ENCODE results near the gene NCOA1.
"Not testable (repeated sequence)": the region's sequence is repeated elsewhere in the genome, so short reads cannot be mapped to it uniquely, and the experiment has no call there.

The NCOA1 gene

GRCh38 chr2:24651643-24652003, 160.6 kb downstream of the NCOA1 start:
- Histone ChIP-seq H3K9me3 (ENCODE audit: low read length) (no peaks in the 10 kb centered on the region), H3K27me3 (ENCODE audit: control insufficient read depth in 1 of 2, insufficient read depth in 2 of 2, low read length in 2 of 2) (no peaks in the 10 kb centered on the region), H3K4me3 (ENCODE audit: low read depth in 1 of 2, low read length in 2 of 2) (no peak overlapping the region), H3K4me1 (ENCODE audit: insufficient read depth, low read length) (no peaks in the 10 kb centered on the region), H3K27ac (ENCODE audit: low read depth, low read length) (no peak overlapping the region), H3K36me3 (ENCODE audit: insufficient read depth, low read length) (no peaks in the 10 kb centered on the region), H3K9ac (ENCODE audit: low read length) (no peak overlapping the region)

- Histone ChIP-seq H3K4me3 (ENCODE audit: low read depth in 1 of 2, low read length in 2 of 2) (no peak overlapping the region), H3K9me3 (ENCODE audit: low read length) (no peaks in the 10 kb centered on the region), H3K9ac (ENCODE audit: low read length) (no peak overlapping the region), H3K27ac (ENCODE audit: low read depth, low read length) (no peak overlapping the region), H3K4me1 (ENCODE audit: insufficient read depth, low read length) (peaks cover 7% of the 10 kb centered on the region), H3K36me3 (ENCODE audit: insufficient read depth, low read length) (no peaks in the 10 kb centered on the region), H3K27me3 (ENCODE audit: control insufficient read depth in 1 of 2, insufficient read depth in 2 of 2, low read length in 2 of 2) (no peaks in the 10 kb centered on the region)
Measured at GRCh38 chr2:24652265-24653182, 161.5 kb downstream of the NCOA1 start.

GRCh38 chr2:24657818-24658217, 166.8 kb downstream of the NCOA1 start:
- Histone ChIP-seq H3K9ac (ENCODE audit: low read length) (no peak overlapping the region), H3K36me3 (ENCODE audit: insufficient read depth, low read length) (peaks cover 4% of the 10 kb centered on the region), H3K9me3 (ENCODE audit: low read length) (no peaks in the 10 kb centered on the region), H3K27ac (ENCODE audit: low read depth, low read length) (no peak overlapping the region), H3K4me1 (ENCODE audit: insufficient read depth, low read length) (peaks cover 21% of the 10 kb centered on the region), H3K4me3 (ENCODE audit: low read depth in 1 of 2, low read length in 2 of 2) (no peak overlapping the region), H3K27me3 (ENCODE audit: control insufficient read depth in 1 of 2, insufficient read depth in 2 of 2, low read length in 2 of 2) (no peaks in the 10 kb centered on the region)

- H3K9ac ChIP-seq (ENCODE audit: low read length) = no peak overlapping the region
- H3K27me3 ChIP-seq (ENCODE audit: control insufficient read depth in 1 of 2, insufficient read depth in 2 of 2, low read length in 2 of 2) = no peaks in the 10 kb centered on the region
- no peaks in the 10 kb centered on the region for H3K9me3 ChIP-seq (ENCODE audit: low read length)
- peaks cover 21% of the 10 kb centered on the region for H3K4me1 ChIP-seq (ENCODE audit: insufficient read depth, low read length)
- H3K27ac ChIP-seq (ENCODE audit: low read depth, low read length) = no peak overlapping the region
- H3K36me3 ChIP-seq (ENCODE audit: insufficient read depth, low read length) = peaks cover 4% of the 10 kb centered on the region
- no peak overlapping the region for H3K4me3 ChIP-seq (ENCODE audit: low read depth in 1 of 2, low read length in 2 of 2)
Measured at GRCh38 chr2:24658531-24659202, 167.6 kb downstream of the NCOA1 start.

- Histone ChIP-seq H3K27ac (ENCODE audit: low read depth, low read length) (no peak overlapping the region), H3K27me3 (ENCODE audit: control insufficient read depth in 1 of 2, insufficient read depth in 2 of 2, low read length in 2 of 2) (no peaks in the 10 kb centered on the region), H3K9me3 (ENCODE audit: low read length) (no peaks in the 10 kb centered on the region)
Measured at GRCh38 chr2:24659862-24660261, 168.8 kb downstream of the NCOA1 start.

GRCh38 chr2:24667542-24667941, 176.5 kb downstream of the NCOA1 start:
- H3K9ac ChIP-seq (ENCODE audit: low read length) = no peak overlapping the region
- no peaks in the 10 kb centered on the region for H3K4me1 ChIP-seq (ENCODE audit: insufficient read depth, low read length)
- H3K27me3 ChIP-seq (ENCODE audit: control insufficient read depth in 1 of 2, insufficient read depth in 2 of 2, low read length in 2 of 2) = no peaks in the 10 kb centered on the region
- no peaks in the 10 kb centered on the region for H3K36me3 ChIP-seq (ENCODE audit: insufficient read depth, low read length)
- no peak overlapping the region for H3K27ac ChIP-seq (ENCODE audit: low read depth, low read length)
- H3K4me3 ChIP-seq (ENCODE audit: low read depth in 1 of 2, low read length in 2 of 2) = no peak overlapping the region
- H3K9me3 ChIP-seq (ENCODE audit: low read length) = no peaks in the 10 kb centered on the region

More at GRCh38 chr2:24659862-24660261, 168.8 kb downstream of the NCOA1 start:
- Histone ChIP-seq H3K4me1 (ENCODE audit: insufficient read depth, low read length) (peaks cover 21% of the 10 kb centered on the region), H3K4me3 (ENCODE audit: low read depth in 1 of 2, low read length in 2 of 2) (no peak overlapping the region), H3K36me3 (ENCODE audit: insufficient read depth, low read length) (peaks cover 4% of the 10 kb centered on the region), H3K9ac (ENCODE audit: low read length) (no peak overlapping the region)

- no peak overlapping the region for H3K27ac ChIP-seq (ENCODE audit: low read depth, low read length)
- no peaks in the 10 kb centered on the region for H3K4me1 ChIP-seq (ENCODE audit: insufficient read depth, low read length)
- H3K36me3 ChIP-seq (ENCODE audit: insufficient read depth, low read length) = no peaks in the 10 kb centered on the region
- no peak overlapping the region for H3K4me3 ChIP-seq (ENCODE audit: low read depth in 1 of 2, low read length in 2 of 2)
- no peaks in the 10 kb centered on the region for H3K27me3 ChIP-seq (ENCODE audit: control insufficient read depth in 1 of 2, insufficient read depth in 2 of 2, low read length in 2 of 2)
- no peaks in the 10 kb centered on the region for H3K9me3 ChIP-seq (ENCODE audit: low read length)
- no peak overlapping the region for H3K9ac ChIP-seq (ENCODE audit: low read length)
Measured at GRCh38 chr2:24671230-24671629, 180.2 kb downstream of the NCOA1 start.

- no peak overlapping the region for H3K27ac ChIP-seq (ENCODE audit: low read depth, low read length)
- no peaks in the 10 kb centered on the region for H3K9me3 ChIP-seq (ENCODE audit: low read length)
- no peaks in the 10 kb centered on the region for H3K27me3 ChIP-seq (ENCODE audit: control insufficient read depth in 1 of 2, insufficient read depth in 2 of 2, low read length in 2 of 2)
- no peak overlapping the region for H3K4me3 ChIP-seq (ENCODE audit: low read depth in 1 of 2, low read length in 2 of 2)
- H3K4me1 ChIP-seq (ENCODE audit: insufficient read depth, low read length) = no peaks in the 10 kb centered on the region
- no peak overlapping the region for H3K9ac ChIP-seq (ENCODE audit: low read length)
- H3K36me3 ChIP-seq (ENCODE audit: insufficient read depth, low read length) = no peaks in the 10 kb centered on the region
Measured at GRCh38 chr2:24672589-24672988, 181.5 kb downstream of the NCOA1 start.

GRCh38 chr2:24675338-24675737, 184.3 kb downstream of the NCOA1 start:
- H3K36me3 ChIP-seq (ENCODE audit: insufficient read depth, low read length) = no peaks in the 10 kb centered on the region
- H3K27ac ChIP-seq (ENCODE audit: low read depth, low read length) = no peak overlapping the region
- H3K9ac ChIP-seq (ENCODE audit: low read length) = no peak overlapping the region
- H3K9me3 ChIP-seq (ENCODE audit: low read length) = no peaks in the 10 kb centered on the region
- no peak overlapping the region for H3K4me3 ChIP-seq (ENCODE audit: low read depth in 1 of 2, low read length in 2 of 2)
- H3K27me3 ChIP-seq (ENCODE audit: control insufficient read depth in 1 of 2, insufficient read depth in 2 of 2, low read length in 2 of 2) = no peaks in the 10 kb centered on the region
- H3K4me1 ChIP-seq (ENCODE audit: insufficient read depth, low read length) = no peaks in the 10 kb centered on the region

- Histone ChIP-seq H3K4me3 (ENCODE audit: low read depth in 1 of 2, low read length in 2 of 2) (no peak overlapping the region), H3K36me3 (ENCODE audit: insufficient read depth, low read length) (no peaks in the 10 kb centered on the region), H3K9ac (ENCODE audit: low read length) (no peak overlapping the region), H3K9me3 (ENCODE audit: low read length) (no peaks in the 10 kb centered on the region), H3K27me3 (ENCODE audit: control insufficient read depth in 1 of 2, insufficient read depth in 2 of 2, low read length in 2 of 2) (no peaks in the 10 kb centered on the region), H3K4me1 (ENCODE audit: insufficient read depth, low read length) (no peaks in the 10 kb centered on the region), H3K27ac (ENCODE audit: low read depth, low read length) (no peak overlapping the region)
Measured at GRCh38 chr2:24676493-24676892, 185.4 kb downstream of the NCOA1 start.

- not testable (repeated sequence) for H3K27me3 ChIP-seq (ENCODE audit: control insufficient read depth in 1 of 2, insufficient read depth in 2 of 2, low read length in 2 of 2); H3K36me3 ChIP-seq (ENCODE audit: insufficient read depth, low read length); H3K9me3 ChIP-seq (ENCODE audit: low read length); H3K27ac ChIP-seq (ENCODE audit: low read depth, low read length); H3K4me3 ChIP-seq (ENCODE audit: low read depth in 1 of 2, low read length in 2 of 2); H3K9ac ChIP-seq (ENCODE audit: low read length); H3K4me1 ChIP-seq (ENCODE audit: insufficient read depth, low read length)
Measured at GRCh38 chr2:24678066-24678465, 187.0 kb downstream of the NCOA1 start.

Measured in muscle layer of colon (tissue), 2 donors.